ENCODE results near the gene FAM118A. TPM values are rescaled to one million over a fixed set of nuclear protein-coding genes. Genes with fewer than 3 reads are reported as not detected.

FAM118A gene
- polyA plus RNA-seq, 3 donors = 20.0 to 423 (median 27.9) TPM

DNA sequence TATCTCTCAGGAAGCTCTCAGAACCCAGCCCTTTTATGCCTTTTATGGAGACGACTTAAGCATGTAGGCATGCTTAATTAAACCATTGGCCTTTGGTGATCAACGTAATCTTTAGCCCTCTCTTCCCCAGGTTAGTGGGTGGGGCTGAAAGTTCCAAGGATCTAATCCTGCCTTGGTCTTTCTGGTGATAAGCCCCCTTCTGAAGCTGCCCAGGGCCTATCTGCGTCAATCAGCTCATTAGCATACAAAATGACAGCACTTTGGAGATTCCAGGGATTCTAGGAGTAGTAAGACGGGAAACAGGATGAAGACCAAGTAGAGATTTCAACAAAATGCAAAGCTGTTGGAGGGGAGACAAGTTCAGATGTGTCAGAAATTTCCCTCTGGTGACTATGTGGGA is 3.1 kb downstream of the FAM118A start:
- Mint-ChIP-seq H3K27me3 (ENCODE audit: low read depth in 3 of 3) (peaks cover 2 to 5% (median 4%) of the 10 kb centered on the region in 3 donors), H3K4me3 (no peak overlapping the region), H3K36me3 (peaks cover 18 to 21% of the 10 kb centered on the region in 2 donors), H3K27ac (peak overlapping the region in 1 of 7 donors; percentile 0), H3K9me3 (no peaks in the 10 kb centered on the region), H3K4me1 (peaks cover 71% of the 10 kb centered on the region)
- Histone ChIP-seq H3K4me3 (replicated peaks in 1 of 3; ENCODE audit: low read depth in 2 of 3, low read length in 3 of 3) (no peak overlapping the region), H2AFZ (ENCODE audit: insufficient read depth, low read depth, low read length, poor library complexity, severe bottlenecking) (no peak overlapping the region), H3K4me2 (replicated peaks; ENCODE audit: extremely low read depth, low read length, poor library complexity, severe bottlenecking) (no peak overlapping the region), H3K4me1 (ENCODE audit: control insufficient read depth in 1 of 2, insufficient read depth in 2 of 2, low read length in 2 of 2) (peaks cover 50 to 59% of the 10 kb centered on the region in 2 donors), H3K79me2 (ENCODE audit: insufficient read depth, low read length) (peaks cover 73% of the 10 kb centered on the region), H3K9me3 (replicated peaks in 1 of 2; ENCODE audit: control insufficient read depth in 1 of 2, insufficient read depth in 1 of 2, low read length in 2 of 2) (no peaks in the 10 kb centered on the region), H3K27ac (ENCODE audit: low read depth in 1 of 2, low read length in 2 of 2) (no peak overlapping the region), H3K9ac (ENCODE audit: insufficient read depth, low read length, poor library complexity, severe bottlenecking) (no peak overlapping the region), H3K36me3 (replicated peaks in 1 of 2; ENCODE audit: control insufficient read depth in 1 of 2, insufficient read depth in 2 of 2, low read length in 2 of 2) (peaks cover 0 to 3% of the 10 kb centered on the region in 2 donors), H3K27me3 (ENCODE audit: control insufficient read depth in 2 of 2, insufficient read depth in 2 of 2, low read length in 2 of 2) (no peaks in the 10 kb centered on the region), H4K20me1 (ENCODE audit: insufficient read depth, low read length) (peaks cover 26% of the 10 kb centered on the region)
- TF ChIP-seq CTCF (IDR thresholded peaks at IDR 0.05) = no peak
- intact Hi-C loops (cut with micrococcal nuclease) = loop anchor here in 1 of 2 donors (5.0 kb wide), 1 partner anchor 86 kb away; no protein-coding TSS in a partner anchor
- DNase-seq = no peak
- 96% methylated on average over 2 of the region's 4 CpGs for WGBS (ENCODE audit: insufficient coverage)

DNA sequence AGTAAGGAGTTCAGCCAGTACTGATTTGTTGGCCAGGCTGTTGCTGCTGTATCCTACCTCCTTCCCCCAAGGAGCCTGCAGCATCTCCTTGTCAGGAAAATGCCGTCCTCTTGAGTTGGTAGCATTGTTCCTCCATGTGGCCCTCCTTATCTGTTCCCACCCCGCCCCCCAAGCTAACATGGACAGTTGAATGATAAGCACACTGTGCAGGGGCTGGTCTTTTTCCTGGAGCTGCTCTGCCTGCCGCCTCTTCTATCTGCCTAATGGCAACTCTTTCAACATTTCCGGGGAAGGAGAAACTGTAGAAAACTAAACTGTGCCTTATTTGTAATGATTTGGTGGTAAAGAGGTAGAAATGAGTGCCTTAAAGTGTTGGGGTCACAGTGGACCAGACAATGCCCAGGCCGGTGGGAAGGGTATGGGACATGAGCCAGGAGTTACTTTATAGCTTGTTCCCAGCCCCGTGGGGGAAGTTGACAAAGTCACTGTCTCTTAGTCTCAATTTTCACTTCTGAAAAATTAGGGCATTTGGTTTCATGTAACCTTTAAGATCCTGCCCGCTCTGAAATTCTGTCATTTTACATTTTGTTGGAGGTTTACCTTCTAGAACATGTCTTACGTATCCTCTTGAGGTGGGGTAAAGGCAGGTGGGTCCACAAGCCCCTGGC is 4.5 kb downstream of the FAM118A start:
- peak overlapping the region; percentile 10 for H3K4me2 ChIP-seq (replicated peaks; ENCODE audit: extremely low read depth, low read length, poor library complexity, severe bottlenecking)
- peaks cover 73% of the 10 kb centered on the region for H3K4me1 Mint-ChIP-seq

More for the DNA sequence above, 4.5 kb downstream of the FAM118A start:
- no peak for TF ChIP-seq CTCF (IDR thresholded peaks at IDR 0.05)
- H3K4me3 ChIP-seq (replicated peaks in 1 of 3; ENCODE audit: low read depth in 2 of 3, low read length in 3 of 3) = no peak overlapping the region
- Mint-ChIP-seq H3K27ac (peak overlapping the region; percentile 70 to 89 (median 86)), H3K27me3 (ENCODE audit: low read depth in 3 of 3) (peaks cover 2 to 5% (median 4%) of the 10 kb centered on the region in 3 donors), H3K4me3 (peak overlapping the region; percentile 56 to 58), H3K9me3 (no peaks in the 10 kb centered on the region), H3K36me3 (peaks cover 18 to 21% of the 10 kb centered on the region in 2 donors)
- WGBS (ENCODE audit: insufficient coverage) = 40% methylated on average over 2 of the region's 8 CpGs
- no peak overlapping the region for H3K9ac ChIP-seq (ENCODE audit: insufficient read depth, low read length, poor library complexity, severe bottlenecking)
- intact Hi-C loops (cut with micrococcal nuclease) = loop anchor here in 1 of 2 donors (5.0 kb wide), 1 partner anchor 87 kb away; no protein-coding TSS in a partner anchor
- H3K36me3 ChIP-seq (replicated peaks in 1 of 2; ENCODE audit: control insufficient read depth in 1 of 2, insufficient read depth in 2 of 2, low read length in 2 of 2) = peaks cover 0 to 3% of the 10 kb centered on the region in 2 donors
- peak overlapping the region; percentile 39 to 51 for H3K27ac ChIP-seq (ENCODE audit: low read depth in 1 of 2, low read length in 2 of 2)
- H3K4me1 ChIP-seq (ENCODE audit: control insufficient read depth in 1 of 2, insufficient read depth in 2 of 2, low read length in 2 of 2) = peaks cover 55 to 62% of the 10 kb centered on the region in 2 donors
- H4K20me1 ChIP-seq (ENCODE audit: insufficient read depth, low read length) = peaks cover 35% of the 10 kb centered on the region
- H2AFZ ChIP-seq (ENCODE audit: insufficient read depth, low read depth, low read length, poor library complexity, severe bottlenecking) = no peak overlapping the region
- no peak for DNase-seq
- peaks cover 85% of the 10 kb centered on the region for H3K79me2 ChIP-seq (ENCODE audit: insufficient read depth, low read length)
- no peaks in the 10 kb centered on the region for H3K27me3 ChIP-seq (ENCODE audit: control insufficient read depth in 2 of 2, insufficient read depth in 2 of 2, low read length in 2 of 2)
- H3K9me3 ChIP-seq (replicated peaks in 1 of 2; ENCODE audit: control insufficient read depth in 1 of 2, insufficient read depth in 1 of 2, low read length in 2 of 2) = no peaks in the 10 kb centered on the region

All from CD14-positive monocyte (primary cell).